DND-41 (cell line): ENCODE measurements around the gene SYNJ1.

Experiments used
- EZH2 ChIP-seq: IDR thresholded peaks from 3 replicates; pipeline ENCODE4 v1.6.1; 2012; ENCODE audit warnings: borderline replicate concordance, low read depth, mild to moderate bottlenecking, moderate library complexity, low read length, inconsistent platforms; ENCODE audit not compliant: severe bottlenecking
- TF ChIP-seq, protein P1 (sequence below): IDR thresholded peaks from 2 replicates; pipeline ENCODE4 v1.5.1; 2012; ENCODE audit warnings: borderline replicate concordance, low read length, moderate library complexity, mild to moderate bottlenecking; ENCODE audit not compliant: poor library complexity, severe bottlenecking; ENCODE audit errors: extremely low read depth

DNA sequence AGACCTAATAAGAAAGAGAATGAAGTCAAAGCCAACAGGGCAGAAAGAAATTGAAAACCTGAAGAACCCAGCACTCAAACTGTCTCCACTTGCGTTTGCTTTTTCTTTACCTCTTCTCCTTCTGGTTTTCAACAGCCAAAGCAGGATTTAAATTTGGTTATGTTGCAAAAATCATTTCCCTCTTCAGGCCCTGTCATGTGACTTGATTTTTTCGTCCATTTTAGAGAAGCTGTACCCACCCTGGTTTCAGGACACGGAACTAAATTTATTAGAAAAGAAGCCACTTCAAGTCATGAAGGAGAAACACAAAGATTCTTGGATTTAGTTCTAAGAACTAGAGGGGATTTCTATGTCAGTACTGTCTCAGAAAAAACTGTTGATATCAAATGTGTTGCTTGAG is 1.0 kb upstream of the SYNJ1 start:
- TF ChIP-seq, protein P1, sequence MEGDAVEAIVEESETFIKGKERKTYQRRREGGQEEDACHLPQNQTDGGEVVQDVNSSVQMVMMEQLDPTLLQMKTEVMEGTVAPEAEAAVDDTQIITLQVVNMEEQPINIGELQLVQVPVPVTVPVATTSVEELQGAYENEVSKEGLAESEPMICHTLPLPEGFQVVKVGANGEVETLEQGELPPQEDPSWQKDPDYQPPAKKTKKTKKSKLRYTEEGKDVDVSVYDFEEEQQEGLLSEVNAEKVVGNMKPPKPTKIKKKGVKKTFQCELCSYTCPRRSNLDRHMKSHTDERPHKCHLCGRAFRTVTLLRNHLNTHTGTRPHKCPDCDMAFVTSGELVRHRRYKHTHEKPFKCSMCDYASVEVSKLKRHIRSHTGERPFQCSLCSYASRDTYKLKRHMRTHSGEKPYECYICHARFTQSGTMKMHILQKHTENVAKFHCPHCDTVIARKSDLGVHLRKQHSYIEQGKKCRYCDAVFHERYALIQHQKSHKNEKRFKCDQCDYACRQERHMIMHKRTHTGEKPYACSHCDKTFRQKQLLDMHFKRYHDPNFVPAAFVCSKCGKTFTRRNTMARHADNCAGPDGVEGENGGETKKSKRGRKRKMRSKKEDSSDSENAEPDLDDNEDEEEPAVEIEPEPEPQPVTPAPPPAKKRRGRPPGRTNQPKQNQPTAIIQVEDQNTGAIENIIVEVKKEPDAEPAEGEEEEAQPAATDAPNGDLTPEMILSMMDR = no peak
- no peak for TF ChIP-seq EZH2
